SK-N-SH treated with all-trans-retinoic acid at 6 μM for 48 hours (cell line): ENCODE results near the gene TTC3.

Source experiments
- ATAC-seq: fragments of 200-7000 bp; cut with Tn5 transposase; 3 replicates; pipeline ENCODE4 v1.9.1; 2020; ENCODE audit warnings: mild to moderate bottlenecking, moderate library complexity
- BACH2 ChIP-seq: fragments of 250-450 bp; sonication (Bioruptor Pico); IDR thresholded peaks from 2 replicates; pipeline ENCODE4 v1.9.0; 2021; ENCODE audit warnings: mild to moderate bottlenecking, borderline replicate concordance
- CSDC2 ChIP-seq: fragments of 250-450 bp; sonication (Bioruptor Pico); IDR thresholded peaks from 2 replicates; pipeline ENCODE4 v1.5.0; 2020; ENCODE audit warnings: mild to moderate bottlenecking, moderate library complexity
- GLIS3 ChIP-seq: fragments of 250-450 bp; sonication (Bioruptor Pico); IDR thresholded peaks from 2 replicates; pipeline ENCODE4 v1.5.0; 2020; ENCODE audit warnings: mild to moderate bottlenecking, moderate library complexity
- ISL1 ChIP-seq: fragments of 250-450 bp; sonication (Bioruptor Pico); IDR thresholded peaks from 2 replicates; pipeline ENCODE4 v2.1.2; 2022; ENCODE audit warnings: mild to moderate bottlenecking, moderate library complexity
- OSR1 ChIP-seq: fragments of 250-450 bp; sonication (Bioruptor Pico); IDR thresholded peaks from 2 replicates; pipeline ENCODE4 v1.8.0; 2022; ENCODE audit warnings: moderate library complexity, mild to moderate bottlenecking, inconsistent platforms
- PATZ1 ChIP-seq: fragments of 250-450 bp; sonication (Bioruptor Pico); IDR thresholded peaks from 2 replicates; pipeline ENCODE4 v1.8.0; 2020; ENCODE audit warnings: mild to moderate bottlenecking, moderate library complexity, borderline replicate concordance
- POU6F1 ChIP-seq: fragments of 250-450 bp; sonication (Bioruptor Pico); IDR thresholded peaks from 2 replicates; pipeline ENCODE4 v1.8.0; 2021; ENCODE audit warnings: low read depth, mild to moderate bottlenecking, moderate library complexity, borderline replicate concordance
- PPARA ChIP-seq: fragments of 250-450 bp; sonication (Bioruptor Pico); IDR thresholded peaks from 2 replicates; pipeline ENCODE4 v1.5.0; 2020; ENCODE audit warnings: mild to moderate bottlenecking, borderline replicate concordance
- RARB ChIP-seq: fragments of 250-450 bp; sonication (Bioruptor Pico); IDR thresholded peaks from 2 replicates; pipeline ENCODE4 v1.8.0; 2021; ENCODE audit warnings: mild to moderate bottlenecking, moderate library complexity
- SNAI2 ChIP-seq: fragments of 250-450 bp; sonication (Bioruptor Pico); IDR thresholded peaks from 2 replicates; pipeline ENCODE4 v1.5.0; 2020; ENCODE audit warnings: mild to moderate bottlenecking, moderate library complexity
- TCF4 ChIP-seq: fragments of 250-450 bp; sonication (Bioruptor Pico); IDR thresholded peaks from 2 replicates; pipeline ENCODE4 v1.8.0; 2021; ENCODE audit warnings: mild to moderate bottlenecking, moderate library complexity, borderline replicate concordance
- TOX ChIP-seq: fragments of 250-450 bp; sonication (Bioruptor Pico); IDR thresholded peaks from 2 replicates; pipeline ENCODE4 v1.8.0; 2021; ENCODE audit warnings: mild to moderate bottlenecking, moderate library complexity, borderline replicate concordance
- ZC3H10 ChIP-seq: fragments of 250-450 bp; sonication (Bioruptor Pico); IDR thresholded peaks from 2 replicates; pipeline ENCODE4 v1.5.1; 2021; ENCODE audit warnings: mild to moderate bottlenecking, moderate library complexity
- ZFP3 ChIP-seq: fragments of 250-450 bp; sonication (Bioruptor Pico); IDR thresholded peaks from 2 replicates; pipeline ENCODE4 v1.5.0; 2020; ENCODE audit warnings: mild to moderate bottlenecking, moderate library complexity
- ZFP30 ChIP-seq: fragments of 450-650 bp; formaldehyde crosslinking; IDR thresholded peaks from 2 replicates; pipeline ENCODE4 v1.5.0; 2022; ENCODE audit warnings: mild to moderate bottlenecking, moderate library complexity
- ZNF565 ChIP-seq: fragments of 450-650 bp; formaldehyde crosslinking; conservative IDR thresholded peaks from 2 replicates; pipeline ENCODE4 v1.5.0; 2020; ENCODE audit warnings: low read depth, mild to moderate bottlenecking, moderate library complexity
- ZNF70 ChIP-seq: fragments of 450-650 bp; formaldehyde crosslinking; IDR thresholded peaks from 2 replicates; pipeline ENCODE4 v1.5.0; 2020; ENCODE audit warnings: mild to moderate bottlenecking, moderate library complexity
- ZNF8 ChIP-seq: fragments of 450-650 bp; formaldehyde crosslinking; IDR thresholded peaks from 2 replicates; pipeline ENCODE4 v1.5.0; 2020; ENCODE audit warnings: mild to moderate bottlenecking, moderate library complexity
- TF ChIP-seq, protein P1 (sequence below): fragments of 250-450 bp; sonication (Bioruptor Pico); IDR thresholded peaks from 2 replicates; pipeline ENCODE4 v1.5.1; 2021; ENCODE audit warnings: mild to moderate bottlenecking, moderate library complexity
- TF ChIP-seq, protein P2 (sequence below): fragments of 250-450 bp; sonication (Bioruptor Pico); IDR thresholded peaks from 2 replicates; pipeline ENCODE4 v1.5.1; 2020; ENCODE audit warnings: low read depth, mild to moderate bottlenecking, moderate library complexity
- TF ChIP-seq, protein P3 (sequence below): fragments of 250-450 bp; sonication (Bioruptor Pico); IDR thresholded peaks from 2 replicates; pipeline ENCODE4 v1.5.0; 2020; ENCODE audit warnings: mild to moderate bottlenecking, moderate library complexity

Gene TTC3

GRCh38 chr21:37118187-37118826 is 45.3 kb downstream of the TTC3 start:
- no peak for ATAC-seq
- TF ChIP-seq GLIS3, result no peak
- TF ChIP-seq SNAI2, result no peak
- TF ChIP-seq, protein P1, sequence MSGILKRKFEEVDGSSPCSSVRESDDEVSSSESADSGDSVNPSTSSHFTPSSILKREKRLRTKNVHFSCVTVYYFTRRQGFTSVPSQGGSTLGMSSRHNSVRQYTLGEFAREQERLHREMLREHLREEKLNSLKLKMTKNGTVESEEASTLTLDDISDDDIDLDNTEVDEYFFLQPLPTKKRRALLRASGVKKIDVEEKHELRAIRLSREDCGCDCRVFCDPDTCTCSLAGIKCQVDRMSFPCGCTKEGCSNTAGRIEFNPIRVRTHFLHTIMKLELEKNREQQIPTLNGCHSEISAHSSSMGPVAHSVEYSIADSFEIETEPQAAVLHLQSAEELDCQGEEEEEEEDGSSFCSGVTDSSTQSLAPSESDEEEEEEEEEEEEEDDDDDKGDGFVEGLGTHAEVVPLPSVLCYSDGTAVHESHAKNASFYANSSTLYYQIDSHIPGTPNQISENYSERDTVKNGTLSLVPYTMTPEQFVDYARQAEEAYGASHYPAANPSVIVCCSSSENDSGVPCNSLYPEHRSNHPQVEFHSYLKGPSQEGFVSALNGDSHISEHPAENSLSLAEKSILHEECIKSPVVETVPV (CRISPR knock-in tag), result no peak
- TF ChIP-seq ZFP3 (CRISPR knock-in tag), result no peak
- TF ChIP-seq PATZ1 (CRISPR knock-in tag), result no peak
- TF ChIP-seq RARB (CRISPR knock-in tag), result no peak
- TF ChIP-seq POU6F1 (CRISPR knock-in tag), result no peak
- TF ChIP-seq, protein P2, sequence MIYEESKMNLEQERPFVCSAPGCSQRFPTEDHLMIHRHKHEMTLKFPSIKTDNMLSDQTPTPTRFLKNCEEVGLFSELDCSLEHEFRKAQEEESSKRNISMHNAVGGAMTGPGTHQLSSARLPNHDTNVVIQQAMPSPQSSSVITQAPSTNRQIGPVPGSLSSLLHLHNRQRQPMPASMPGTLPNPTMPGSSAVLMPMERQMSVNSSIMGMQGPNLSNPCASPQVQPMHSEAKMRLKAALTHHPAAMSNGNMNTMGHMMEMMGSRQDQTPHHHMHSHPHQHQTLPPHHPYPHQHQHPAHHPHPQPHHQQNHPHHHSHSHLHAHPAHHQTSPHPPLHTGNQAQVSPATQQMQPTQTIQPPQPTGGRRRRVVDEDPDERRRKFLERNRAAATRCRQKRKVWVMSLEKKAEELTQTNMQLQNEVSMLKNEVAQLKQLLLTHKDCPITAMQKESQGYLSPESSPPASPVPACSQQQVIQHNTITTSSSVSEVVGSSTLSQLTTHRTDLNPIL (CRISPR knock-in tag), result no peak
- no peak for TF ChIP-seq TOX
- no peak for TF ChIP-seq ISL1
- TF ChIP-seq, protein P3, sequence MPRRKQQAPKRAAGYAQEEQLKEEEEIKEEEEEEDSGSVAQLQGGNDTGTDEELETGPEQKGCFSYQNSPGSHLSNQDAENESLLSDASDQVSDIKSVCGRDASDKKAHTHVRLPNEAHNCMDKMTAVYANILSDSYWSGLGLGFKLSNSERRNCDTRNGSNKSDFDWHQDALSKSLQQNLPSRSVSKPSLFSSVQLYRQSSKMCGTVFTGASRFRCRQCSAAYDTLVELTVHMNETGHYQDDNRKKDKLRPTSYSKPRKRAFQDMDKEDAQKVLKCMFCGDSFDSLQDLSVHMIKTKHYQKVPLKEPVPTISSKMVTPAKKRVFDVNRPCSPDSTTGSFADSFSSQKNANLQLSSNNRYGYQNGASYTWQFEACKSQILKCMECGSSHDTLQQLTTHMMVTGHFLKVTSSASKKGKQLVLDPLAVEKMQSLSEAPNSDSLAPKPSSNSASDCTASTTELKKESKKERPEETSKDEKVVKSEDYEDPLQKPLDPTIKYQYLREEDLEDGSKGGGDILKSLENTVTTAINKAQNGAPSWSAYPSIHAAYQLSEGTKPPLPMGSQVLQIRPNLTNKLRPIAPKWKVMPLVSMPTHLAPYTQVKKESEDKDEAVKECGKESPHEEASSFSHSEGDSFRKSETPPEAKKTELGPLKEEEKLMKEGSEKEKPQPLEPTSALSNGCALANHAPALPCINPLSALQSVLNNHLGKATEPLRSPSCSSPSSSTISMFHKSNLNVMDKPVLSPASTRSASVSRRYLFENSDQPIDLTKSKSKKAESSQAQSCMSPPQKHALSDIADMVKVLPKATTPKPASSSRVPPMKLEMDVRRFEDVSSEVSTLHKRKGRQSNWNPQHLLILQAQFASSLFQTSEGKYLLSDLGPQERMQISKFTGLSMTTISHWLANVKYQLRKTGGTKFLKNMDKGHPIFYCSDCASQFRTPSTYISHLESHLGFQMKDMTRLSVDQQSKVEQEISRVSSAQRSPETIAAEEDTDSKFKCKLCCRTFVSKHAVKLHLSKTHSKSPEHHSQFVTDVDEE (CRISPR knock-in tag), result no peak
- no peak for TF ChIP-seq ZC3H10 (CRISPR knock-in tag)
- TF ChIP-seq CSDC2 (CRISPR knock-in tag), result no peak
- no peak for TF ChIP-seq OSR1 (CRISPR knock-in tag)
- TF ChIP-seq TCF4 (CRISPR knock-in tag), result no peak
- TF ChIP-seq ZNF8, result no peak

GRCh38 chr21:37119421-37120218 is 46.6 kb downstream of the TTC3 start:
- TF ChIP-seq TCF4 (CRISPR knock-in tag) (no peak), ISL1 (no peak), GLIS3 (no peak), PPARA (no peak), BACH2 (no peak), ZNF8 (no peak), SNAI2 (no peak), ZFP30 (CRISPR knock-in tag) (no peak), ZNF70 (CRISPR knock-in tag) (no peak), ZNF565 (CRISPR knock-in tag) (no peak), OSR1 (CRISPR knock-in tag) (no peak), ZC3H10 (CRISPR knock-in tag) (no peak), ZFP3 (CRISPR knock-in tag) (no peak)
- TF ChIP-seq, protein P3 (CRISPR knock-in tag), result no peak
- TF ChIP-seq, protein P2 (CRISPR knock-in tag), result no peak
- no peak for ATAC-seq
